GM19467 (cell line): ENCODE data around the gene KCND1.
A peak's percentile ranks its signal among the peaks of the same experiment; 100 is the strongest.

Experiments
- ATAC-seq: cut with Tn5 transposase; IDR thresholded peaks from one replicate; pipeline ENCODE4 v1.9.1; 2021; ENCODE audit warnings: mild to moderate bottlenecking, moderate library complexity; ENCODE audit not compliant: unreplicated experiment

The KCND1 gene

GRCh38 chrX:48975041-48975440 lies 3.4 kb upstream of the KCND1 start:
- no peak for ATAC-seq

GRCh38 chrX:48974574-48974973 lies 2.9 kb upstream of the KCND1 start:
- ATAC-seq, result no peak

- no peak for ATAC-seq
Measured at GRCh38 chrX:48974033-48974432, 2.4 kb upstream of the KCND1 start.

- ATAC-seq, result no peak
Measured at GRCh38 chrX:48972220-48973164, 848 bp upstream of the KCND1 start.

- no peak for ATAC-seq
Measured at GRCh38 chrX:48969471-48969870, 2.2 kb downstream of the KCND1 start.

GRCh38 chrX:48968377-48968776 lies 3.3 kb downstream of the KCND1 start:
- ATAC-seq, result no peak

GRCh38 chrX:48966796-48967579 lies 4.7 kb downstream of the KCND1 start:
- no peak for ATAC-seq

- no peak for ATAC-seq
Measured at GRCh38 chrX:48965959-48966358, 5.7 kb downstream of the KCND1 start.

GRCh38 chrX:48961585-48962091 lies 10.0 kb downstream of the KCND1 start:
- ATAC-seq, result no peak

GRCh38 chrX:48960291-48960690 lies 11.4 kb downstream of the KCND1 start:
- ATAC-seq, result no peak

- no peak for ATAC-seq
Measured at GRCh38 chrX:48958635-48959094, 13.0 kb downstream of the KCND1 start.

- ATAC-seq, result peak; percentile 72
Measured at GRCh38 chrX:48957827-48958634, 13.6 kb downstream of the KCND1 start.

GRCh38 chrX:48957477-48957826 lies 14.2 kb downstream of the KCND1 start, which contains the start of gene OTUD5:
Gene OTUD5, minus strand, starts transcription at chrX:48957607. Its CDS starts 37 bp downstream, at chrX:48957570.
- ATAC-seq, result peak; percentile 34

GRCh38 chrX:48956728-48957414 lies 14.8 kb downstream of the KCND1 start:
- peak; percentile 1 for ATAC-seq

- ATAC-seq, result no peak
Measured at GRCh38 chrX:48948589-48948988, 23.1 kb downstream of the KCND1 start.

GRCh38 chrX:48945517-48946348 lies 25.9 kb downstream of the KCND1 start:
- ATAC-seq, result no peak

- ATAC-seq, result no peak
Measured at GRCh38 chrX:48942895-48943294, 28.7 kb downstream of the KCND1 start.

- ATAC-seq, result no peak
Measured at GRCh38 chrX:48940404-48940955, 31.2 kb downstream of the KCND1 start.
